ENCODE data around the gene CXCR5.

The CXCR5 gene

DNA sequence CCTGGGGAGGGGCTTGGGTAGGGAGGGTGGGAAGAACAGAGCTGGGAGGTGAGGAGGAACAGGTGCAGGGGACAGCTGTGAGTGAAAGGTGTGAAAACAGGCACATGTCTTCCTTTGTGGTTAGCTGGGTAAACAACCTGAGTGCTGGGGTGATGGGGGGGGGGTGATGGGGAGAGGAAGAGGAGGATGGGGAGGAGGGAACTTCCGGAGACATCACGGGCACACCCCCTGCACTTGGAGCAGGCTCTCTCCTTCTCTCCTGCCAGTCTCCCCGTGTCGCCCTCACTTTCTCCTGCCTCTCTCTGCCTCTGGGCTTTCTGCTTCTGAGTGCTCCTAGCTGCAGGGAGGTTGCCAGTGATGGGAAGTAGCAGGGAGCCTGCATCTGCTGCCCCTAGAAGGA is 8.8 kb downstream of the CXCR5 start:
- H3K9me3 ChIP-seq (ENCODE audit: control insufficient read depth, low read length): no peaks in the 10 kb centered on the region
- no peaks in the 10 kb centered on the region for H3K36me3 ChIP-seq (ENCODE audit: control insufficient read depth, insufficient read depth, low read length)
- no peak overlapping the region for H2AFZ ChIP-seq
- no peaks in the 10 kb centered on the region for H3K79me2 ChIP-seq
- H3K4me1 ChIP-seq: no peaks in the 10 kb centered on the region
- TF ChIP-seq, protein P1, sequence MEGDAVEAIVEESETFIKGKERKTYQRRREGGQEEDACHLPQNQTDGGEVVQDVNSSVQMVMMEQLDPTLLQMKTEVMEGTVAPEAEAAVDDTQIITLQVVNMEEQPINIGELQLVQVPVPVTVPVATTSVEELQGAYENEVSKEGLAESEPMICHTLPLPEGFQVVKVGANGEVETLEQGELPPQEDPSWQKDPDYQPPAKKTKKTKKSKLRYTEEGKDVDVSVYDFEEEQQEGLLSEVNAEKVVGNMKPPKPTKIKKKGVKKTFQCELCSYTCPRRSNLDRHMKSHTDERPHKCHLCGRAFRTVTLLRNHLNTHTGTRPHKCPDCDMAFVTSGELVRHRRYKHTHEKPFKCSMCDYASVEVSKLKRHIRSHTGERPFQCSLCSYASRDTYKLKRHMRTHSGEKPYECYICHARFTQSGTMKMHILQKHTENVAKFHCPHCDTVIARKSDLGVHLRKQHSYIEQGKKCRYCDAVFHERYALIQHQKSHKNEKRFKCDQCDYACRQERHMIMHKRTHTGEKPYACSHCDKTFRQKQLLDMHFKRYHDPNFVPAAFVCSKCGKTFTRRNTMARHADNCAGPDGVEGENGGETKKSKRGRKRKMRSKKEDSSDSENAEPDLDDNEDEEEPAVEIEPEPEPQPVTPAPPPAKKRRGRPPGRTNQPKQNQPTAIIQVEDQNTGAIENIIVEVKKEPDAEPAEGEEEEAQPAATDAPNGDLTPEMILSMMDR (IDR thresholded peaks at IDR 0.05): no peak
- no peak overlapping the region for H3K4me3 ChIP-seq (ENCODE audit: low read depth, low read length)
- no peaks in the 10 kb centered on the region for H3K27me3 ChIP-seq (ENCODE audit: control insufficient read depth, insufficient read depth, low read length)
- no peak overlapping the region for H3K4me2 ChIP-seq (ENCODE audit: low read length)
- no peak overlapping the region for H3K27ac ChIP-seq
- H3K9ac ChIP-seq: no peak overlapping the region

DNA sequence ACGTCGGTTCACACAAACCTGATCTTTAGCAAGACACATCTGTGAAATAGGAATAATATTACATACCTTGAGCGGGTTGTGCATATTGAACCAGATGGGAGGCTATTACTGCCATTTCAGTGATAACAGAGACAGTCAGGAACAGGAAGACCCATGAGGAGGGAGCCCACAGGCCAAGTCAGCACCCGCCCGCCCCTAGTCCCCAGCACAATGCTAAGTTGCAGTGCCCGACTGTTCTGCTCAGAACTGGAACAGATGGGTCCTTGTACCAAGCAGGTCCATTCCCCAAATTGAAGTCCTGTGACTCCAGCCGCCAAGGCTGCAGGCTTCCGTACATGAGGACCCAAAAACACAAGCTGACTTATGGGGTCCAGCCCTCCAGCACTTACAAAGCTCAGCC is 9.3 kb downstream of the CXCR5 start:
- H2AFZ ChIP-seq: no peak overlapping the region
- H3K4me2 ChIP-seq (ENCODE audit: low read length): no peak overlapping the region
- TF ChIP-seq, protein P1 (IDR thresholded peaks at IDR 0.05): no peak
- H3K4me1 ChIP-seq: no peaks in the 10 kb centered on the region
- no peak overlapping the region for H3K4me3 ChIP-seq (ENCODE audit: low read depth, low read length)
- no peaks in the 10 kb centered on the region for H3K9me3 ChIP-seq (ENCODE audit: control insufficient read depth, low read length)
- H3K36me3 ChIP-seq (ENCODE audit: control insufficient read depth, insufficient read depth, low read length): no peaks in the 10 kb centered on the region
- H3K9ac ChIP-seq: no peak overlapping the region
- no peaks in the 10 kb centered on the region for H3K79me2 ChIP-seq
- H3K27me3 ChIP-seq (ENCODE audit: control insufficient read depth, insufficient read depth, low read length): no peaks in the 10 kb centered on the region
- no peak overlapping the region for H3K27ac ChIP-seq

DNA sequence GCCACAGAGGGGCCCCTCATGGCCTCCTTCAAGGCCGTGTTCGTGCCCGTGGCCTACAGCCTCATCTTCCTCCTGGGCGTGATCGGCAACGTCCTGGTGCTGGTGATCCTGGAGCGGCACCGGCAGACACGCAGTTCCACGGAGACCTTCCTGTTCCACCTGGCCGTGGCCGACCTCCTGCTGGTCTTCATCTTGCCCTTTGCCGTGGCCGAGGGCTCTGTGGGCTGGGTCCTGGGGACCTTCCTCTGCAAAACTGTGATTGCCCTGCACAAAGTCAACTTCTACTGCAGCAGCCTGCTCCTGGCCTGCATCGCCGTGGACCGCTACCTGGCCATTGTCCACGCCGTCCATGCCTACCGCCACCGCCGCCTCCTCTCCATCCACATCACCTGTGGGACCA is 10.0 kb downstream of the CXCR5 start:
- Histone ChIP-seq H3K4me1 (no peaks in the 10 kb centered on the region), H3K36me3 (ENCODE audit: control insufficient read depth, insufficient read depth, low read length) (no peaks in the 10 kb centered on the region), H3K9ac (no peak overlapping the region), H3K4me2 (ENCODE audit: low read length) (no peak overlapping the region), H3K9me3 (ENCODE audit: control insufficient read depth, low read length) (no peaks in the 10 kb centered on the region), H3K27me3 (ENCODE audit: control insufficient read depth, insufficient read depth, low read length) (no peaks in the 10 kb centered on the region), H2AFZ (no peak overlapping the region), H3K79me2 (no peaks in the 10 kb centered on the region), H3K4me3 (ENCODE audit: low read depth, low read length) (no peak overlapping the region), H3K27ac (no peak overlapping the region)
- TF ChIP-seq, protein P1 (IDR thresholded peaks at IDR 0.05): no peak

DNA sequence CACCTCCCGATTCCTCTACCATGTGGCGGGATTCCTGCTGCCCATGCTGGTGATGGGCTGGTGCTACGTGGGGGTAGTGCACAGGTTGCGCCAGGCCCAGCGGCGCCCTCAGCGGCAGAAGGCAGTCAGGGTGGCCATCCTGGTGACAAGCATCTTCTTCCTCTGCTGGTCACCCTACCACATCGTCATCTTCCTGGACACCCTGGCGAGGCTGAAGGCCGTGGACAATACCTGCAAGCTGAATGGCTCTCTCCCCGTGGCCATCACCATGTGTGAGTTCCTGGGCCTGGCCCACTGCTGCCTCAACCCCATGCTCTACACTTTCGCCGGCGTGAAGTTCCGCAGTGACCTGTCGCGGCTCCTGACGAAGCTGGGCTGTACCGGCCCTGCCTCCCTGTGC is 10.5 kb downstream of the CXCR5 start:
- no peak overlapping the region for H3K4me2 ChIP-seq (ENCODE audit: low read length)
- no peaks in the 10 kb centered on the region for H3K36me3 ChIP-seq (ENCODE audit: control insufficient read depth, insufficient read depth, low read length)
- H3K4me1 ChIP-seq: no peaks in the 10 kb centered on the region
- H3K27me3 ChIP-seq (ENCODE audit: control insufficient read depth, insufficient read depth, low read length): no peaks in the 10 kb centered on the region
- no peaks in the 10 kb centered on the region for H3K9me3 ChIP-seq (ENCODE audit: control insufficient read depth, low read length)
- TF ChIP-seq, protein P1 (IDR thresholded peaks at IDR 0.05): no peak
- H3K27ac ChIP-seq: no peak overlapping the region
- no peak overlapping the region for H3K4me3 ChIP-seq (ENCODE audit: low read depth, low read length)
- H2AFZ ChIP-seq: no peak overlapping the region
- H3K79me2 ChIP-seq: no peaks in the 10 kb centered on the region
- no peak overlapping the region for H3K9ac ChIP-seq

DNA sequence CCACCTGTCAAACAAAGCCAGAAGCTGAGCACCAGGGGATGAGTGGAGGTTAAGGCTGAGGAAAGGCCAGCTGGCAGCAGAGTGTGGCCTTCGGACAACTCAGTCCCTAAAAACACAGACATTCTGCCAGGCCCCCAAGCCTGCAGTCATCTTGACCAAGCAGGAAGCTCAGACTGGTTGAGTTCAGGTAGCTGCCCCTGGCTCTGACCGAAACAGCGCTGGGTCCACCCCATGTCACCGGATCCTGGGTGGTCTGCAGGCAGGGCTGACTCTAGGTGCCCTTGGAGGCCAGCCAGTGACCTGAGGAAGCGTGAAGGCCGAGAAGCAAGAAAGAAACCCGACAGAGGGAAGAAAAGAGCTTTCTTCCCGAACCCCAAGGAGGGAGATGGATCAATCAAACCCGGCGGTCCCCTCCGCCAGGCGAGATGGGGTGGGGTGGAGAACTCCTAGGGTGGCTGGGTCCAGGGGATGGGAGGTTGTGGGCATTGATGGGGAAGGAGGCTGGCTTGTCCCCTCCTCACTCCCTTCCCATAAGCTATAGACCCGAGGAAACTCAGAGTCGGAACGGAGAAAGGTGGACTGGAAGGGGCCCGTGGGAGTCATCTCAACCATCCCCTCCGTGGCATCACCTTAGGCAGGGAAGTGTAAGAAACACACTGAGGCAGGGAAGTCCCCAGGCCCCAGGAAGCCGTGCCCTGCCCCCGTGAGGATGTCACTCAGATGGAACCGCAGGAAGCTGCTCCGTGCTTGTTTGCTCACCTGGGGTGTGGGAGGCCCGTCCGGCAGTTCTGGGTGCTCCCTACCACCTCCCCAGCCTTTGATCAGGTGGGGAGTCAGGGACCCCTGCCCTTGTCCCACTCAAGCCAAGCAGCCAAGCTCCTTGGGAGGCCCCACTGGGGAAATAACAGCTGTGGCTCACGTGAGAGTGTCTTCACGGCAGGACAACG is 11.7 kb downstream of the CXCR5 start:
- Histone ChIP-seq H3K9ac (no peak overlapping the region), H3K4me1 (no peaks in the 10 kb centered on the region), H3K36me3 (ENCODE audit: control insufficient read depth, insufficient read depth, low read length) (no peaks in the 10 kb centered on the region), H2AFZ (no peak overlapping the region), H3K27ac (no peak overlapping the region), H3K27me3 (ENCODE audit: control insufficient read depth, insufficient read depth, low read length) (no peaks in the 10 kb centered on the region), H3K9me3 (ENCODE audit: control insufficient read depth, low read length) (no peaks in the 10 kb centered on the region), H3K4me3 (ENCODE audit: low read depth, low read length) (no peak overlapping the region), H3K79me2 (no peaks in the 10 kb centered on the region), H3K4me2 (ENCODE audit: low read length) (no peak overlapping the region)
- TF ChIP-seq, protein P1 (IDR thresholded peaks at IDR 0.05): no peak

Measured in parathyroid adenoma (tissue), 2 donors.